ENCODE data around the gene TWF2. TPM values are rescaled to one million over a fixed set of nuclear protein-coding genes. Genes with fewer than 3 reads are reported as not detected.
"Not testable (repeated sequence)": the region's sequence is repeated elsewhere in the genome, so short reads cannot be mapped to it uniquely, and the experiment has no call there.

TWF2 gene
- polyA plus RNA-seq: 10 to 100 TPM; 23.1 to 54.1 (median 50.7) TPM
- long read RNA-seq, donor 1: 0 reads
- long read RNA-seq, donor 2, transcript TWF2-201 (9 exons, 1,718 nt): major isoform, 7 of 7 reads
- long read RNA-seq, donor 2, partial matches to known transcripts: 0 of 7 reads
- long read RNA-seq, donor 2, other reads (novel, unspliced or antisense): 0 of 7 reads
- long read RNA-seq, donor 3, transcript TWF2-201 (9 exons, 1,718 nt): major isoform, 10 of 11 reads
- long read RNA-seq, donor 3, partial matches to known transcripts: 0 of 11 reads
- long read RNA-seq, donor 3, other reads (novel, unspliced or antisense): 0 of 11 reads
- long read RNA-seq, donor 4: 0 reads
- long read RNA-seq, donor 5, partial matches to known transcripts: 0 of 1 reads
- long read RNA-seq, donor 5, other reads (novel, unspliced or antisense): 0 of 1 reads
- long read RNA-seq, donor 6, transcript TWF2-201 (9 exons, 1,718 nt): major isoform, 7 of 7 reads
- long read RNA-seq, donor 6, partial matches to known transcripts: 0 of 7 reads
- long read RNA-seq, donor 6, other reads (novel, unspliced or antisense): 0 of 7 reads
- long read RNA-seq, donor 7: 0 reads
- long read RNA-seq, donor 8, partial matches to known transcripts: 0 of 2 reads
- long read RNA-seq, donor 8, other reads (novel, unspliced or antisense): 0 of 2 reads
- long read RNA-seq, donor 9, partial matches to known transcripts: 0 of 1 reads
- long read RNA-seq, donor 9, other reads (novel, unspliced or antisense): 0 of 1 reads
- long read RNA-seq, donor 10, transcript TWF2-201 (9 exons, 1,718 nt): major isoform, 18 of 18 reads
- long read RNA-seq, donor 10, partial matches to known transcripts: 0 of 18 reads
- long read RNA-seq, donor 10, other reads (novel, unspliced or antisense): 0 of 18 reads

DNA sequence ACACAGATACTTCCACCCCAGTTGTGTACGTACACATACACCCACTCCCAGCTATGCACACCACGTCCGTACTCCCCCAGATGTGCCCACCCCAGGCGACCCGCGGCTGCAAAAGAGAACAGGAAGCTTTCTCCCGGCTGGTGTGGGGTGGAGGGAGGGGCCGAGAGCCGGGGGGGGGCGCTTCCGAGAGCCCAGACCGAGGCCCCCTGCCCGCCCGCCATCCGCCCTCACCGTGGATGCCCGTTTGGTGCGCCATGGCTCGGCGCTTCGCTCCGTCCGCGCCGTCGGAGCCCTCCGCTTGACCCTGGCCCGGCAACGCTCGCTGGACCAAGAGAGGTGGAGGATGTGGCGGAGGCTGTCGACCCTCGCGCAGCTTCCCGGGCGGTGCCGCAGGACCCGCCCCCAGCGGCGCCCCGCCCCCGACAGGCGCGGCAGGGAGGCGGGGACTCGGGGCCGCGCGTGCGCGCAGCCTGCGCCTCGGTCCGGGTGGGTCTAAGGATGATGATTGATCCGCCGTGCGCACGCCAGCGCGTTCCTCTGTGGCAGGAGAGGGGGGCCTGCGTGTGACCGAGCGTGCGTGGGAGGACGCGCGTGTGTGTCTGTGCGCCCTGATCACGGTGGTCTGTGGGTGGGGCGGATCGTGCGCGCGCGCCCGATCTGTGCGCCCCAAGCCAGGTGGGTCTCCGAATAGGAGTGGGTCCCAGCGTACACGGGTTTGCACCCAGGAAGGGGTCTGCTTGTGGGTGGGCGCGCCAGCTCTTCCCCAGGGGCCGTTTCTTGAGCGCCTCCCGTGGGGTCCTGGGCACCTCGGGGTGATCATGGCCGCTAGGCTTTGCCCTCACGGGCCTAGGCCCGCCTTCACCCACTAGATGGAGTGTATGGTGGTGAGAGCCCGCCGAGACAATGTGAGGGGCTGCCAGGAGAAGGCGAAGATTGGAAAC, at the start of gene TWF2:
Gene TWF2, minus strand, starts transcription at position 398 of the 941 bp plus-strand sequence. Its CDS starts 142 bp downstream, at position 256.
- H3K4me1 ChIP-seq (ENCODE audit: control insufficient read depth in 3 of 3, insufficient read depth in 2 of 3, low read depth in 1 of 3, low read length in 2 of 3): peaks cover 0 to 26% (median 8%) of the 10 kb centered on the region in 3 donors
- no peak for FAIRE-seq
- peak within 1 kb of the TSS; percentile 81 to 100 (median 82) for H3K4me3 ChIP-seq (ENCODE audit: low read depth in 1 of 3, low read length in 3 of 3)
- 0% methylated on average over 88 to 92 of the region's 92 CpGs for WGBS, 3 donors
- peak; percentile 78 to 90 for DNase-seq
- H3K27ac ChIP-seq (ENCODE audit: low read depth in 1 of 3, low read length in 2 of 3): peak within 1 kb of the TSS; percentile 56 to 94 (median 72)
- peaks cover 0 to 4% of the 10 kb centered on the region in 2 donors for H3K9me3 ChIP-seq (ENCODE audit: control insufficient read depth in 2 of 2, insufficient read depth in 1 of 2, low read depth in 1 of 2, low read length in 1 of 2)
- H3K36me3 ChIP-seq (ENCODE audit: control insufficient read depth in 3 of 3, insufficient read depth in 2 of 3, low read depth in 1 of 3, low read length in 3 of 3): peaks cover 0 to 24% (median 2%) of the 10 kb centered on the region in 3 donors
- peaks cover 0 to 3% (median 0%) of the 10 kb centered on the region in 3 donors for H3K27me3 ChIP-seq (ENCODE audit: control insufficient read depth in 3 of 3, insufficient read depth in 3 of 3, low read length in 3 of 3)

DNA sequence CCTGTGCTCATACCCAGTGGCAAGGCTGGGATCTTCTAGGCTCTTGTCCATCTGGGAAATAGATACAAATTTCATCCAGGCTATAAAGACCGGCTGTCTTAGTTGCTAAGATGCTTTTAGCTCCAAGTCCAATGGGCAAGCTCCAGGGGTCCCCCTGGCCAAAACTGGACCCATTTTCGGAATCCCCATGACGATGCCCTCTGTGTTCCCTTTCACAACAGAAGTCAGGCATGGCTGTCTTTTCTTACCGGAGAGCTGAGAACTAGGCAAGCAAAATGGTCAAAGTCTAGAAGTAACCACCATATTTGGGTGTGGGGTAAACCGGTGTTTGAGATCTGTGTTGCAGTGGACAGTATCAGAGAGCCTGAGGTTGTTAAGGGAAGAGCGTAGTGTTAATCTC, 49.7 kb upstream of the TWF2 start:
- no peak for DNase-seq

GRCh38 chr3:52286777-52287110, 47.8 kb upstream of the TWF2 start:
- Histone ChIP-seq H3K4me1 (ENCODE audit: control insufficient read depth in 3 of 3, insufficient read depth in 2 of 3, low read depth in 1 of 3, low read length in 2 of 3) (peaks cover 10 to 59% (median 14%) of the 10 kb centered on the region in 3 donors), H3K36me3 (ENCODE audit: control insufficient read depth in 3 of 3, insufficient read depth in 2 of 3, low read depth in 1 of 3, low read length in 3 of 3) (peaks cover 0 to 22% (median 2%) of the 10 kb centered on the region in 3 donors), H3K27me3 (ENCODE audit: control insufficient read depth in 3 of 3, insufficient read depth in 3 of 3, low read length in 3 of 3) (no peaks in the 10 kb centered on the region), H3K27ac (ENCODE audit: low read depth in 1 of 3, low read length in 2 of 3) (peak overlapping the region; percentile 94 to 100 (median 97)), H3K9me3 (ENCODE audit: control insufficient read depth in 2 of 2, insufficient read depth in 1 of 2, low read depth in 1 of 2, low read length in 1 of 2) (no peaks in the 10 kb centered on the region), H3K4me3 (ENCODE audit: low read depth in 1 of 3, low read length in 3 of 3) (peak overlapping the region in 2 of 3 donors; percentile 72 to 73)
- WGBS, 3 donors: 63 to 73% (median 65%) methylated on average over 8 of the region's 8 CpGs
- DNase-seq (no peak), FAIRE-seq (no peak)

More for the DNA sequence above, 49.7 kb upstream of the TWF2 start:
- WGBS, 3 donors: 66 to 83% (median 77%) methylated on average over 6 of the region's 6 CpGs
- H3K27ac ChIP-seq (ENCODE audit: low read depth in 1 of 3, low read length in 2 of 3): peak overlapping the region; percentile 94 to 100 (median 97)
- FAIRE-seq: no peak
- peaks cover 8 to 60% (median 11%) of the 10 kb centered on the region in 3 donors for H3K4me1 ChIP-seq (ENCODE audit: control insufficient read depth in 3 of 3, insufficient read depth in 2 of 3, low read depth in 1 of 3, low read length in 2 of 3)
- peak overlapping the region in 1 of 3 donors; percentile 72 for H3K4me3 ChIP-seq (ENCODE audit: low read depth in 1 of 3, low read length in 3 of 3)
- no peaks in the 10 kb centered on the region for H3K9me3 ChIP-seq (ENCODE audit: control insufficient read depth in 2 of 2, insufficient read depth in 1 of 2, low read depth in 1 of 2, low read length in 1 of 2)
- no peaks in the 10 kb centered on the region for H3K27me3 ChIP-seq (ENCODE audit: control insufficient read depth in 3 of 3, insufficient read depth in 3 of 3, low read length in 3 of 3)
- peaks cover 0 to 42% (median 4%) of the 10 kb centered on the region in 3 donors for H3K36me3 ChIP-seq (ENCODE audit: control insufficient read depth in 3 of 3, insufficient read depth in 2 of 3, low read depth in 1 of 3, low read length in 3 of 3)

GRCh38 chr3:52284051-52284450, 45.1 kb upstream of the TWF2 start:
- not testable (repeated sequence) for DNase-seq; H3K4me3 ChIP-seq (ENCODE audit: low read depth in 1 of 3, low read length in 3 of 3); FAIRE-seq; H3K27me3 ChIP-seq (ENCODE audit: control insufficient read depth in 3 of 3, insufficient read depth in 3 of 3, low read length in 3 of 3); H3K9me3 ChIP-seq (ENCODE audit: control insufficient read depth in 2 of 2, insufficient read depth in 1 of 2, low read depth in 1 of 2, low read length in 1 of 2)
- 85 to 89% (median 85%) methylated on average over 4 of the region's 4 CpGs for WGBS, 3 donors
- Histone ChIP-seq H3K4me1 (ENCODE audit: control insufficient read depth in 3 of 3, insufficient read depth in 2 of 3, low read depth in 1 of 3, low read length in 2 of 3) (peaks cover 10 to 71% (median 21%) of the 10 kb centered on the region in 3 donors), H3K36me3 (ENCODE audit: control insufficient read depth in 3 of 3, insufficient read depth in 2 of 3, low read depth in 1 of 3, low read length in 3 of 3) (peaks cover 0 to 10% (median 2%) of the 10 kb centered on the region in 3 donors), H3K27ac (ENCODE audit: low read depth in 1 of 3, low read length in 2 of 3) (peak overlapping the region in 1 of 3 donors; percentile 81)

GRCh38 chr3:52283306-52283705, 44.3 kb upstream of the TWF2 start:
- 13 to 59% (median 29%) methylated on average over 1 of the region's 1 CpG for WGBS, 3 donors
- DNase-seq (peak in 1 of 2 donors; percentile 47), FAIRE-seq (no peak)
- Histone ChIP-seq H3K9me3 (ENCODE audit: control insufficient read depth in 2 of 2, insufficient read depth in 1 of 2, low read depth in 1 of 2, low read length in 1 of 2) (no peaks in the 10 kb centered on the region), H3K27ac (ENCODE audit: low read depth in 1 of 3, low read length in 2 of 3) (peak overlapping the region; percentile 56 to 80 (median 64)), H3K36me3 (ENCODE audit: control insufficient read depth in 3 of 3, insufficient read depth in 2 of 3, low read depth in 1 of 3, low read length in 3 of 3) (peaks cover 0 to 10% (median 2%) of the 10 kb centered on the region in 3 donors), H3K4me1 (ENCODE audit: control insufficient read depth in 3 of 3, insufficient read depth in 2 of 3, low read depth in 1 of 3, low read length in 2 of 3) (peaks cover 8 to 65% (median 17%) of the 10 kb centered on the region in 3 donors), H3K4me3 (ENCODE audit: low read depth in 1 of 3, low read length in 3 of 3) (no peak overlapping the region), H3K27me3 (ENCODE audit: control insufficient read depth in 3 of 3, insufficient read depth in 3 of 3, low read length in 3 of 3) (no peaks in the 10 kb centered on the region)

GRCh38 chr3:52281981-52282801, 43.2 kb upstream of the TWF2 start:
- no peak for FAIRE-seq
- no peaks in the 10 kb centered on the region for H3K27me3 ChIP-seq (ENCODE audit: control insufficient read depth in 3 of 3, insufficient read depth in 3 of 3, low read length in 3 of 3)

DNA sequence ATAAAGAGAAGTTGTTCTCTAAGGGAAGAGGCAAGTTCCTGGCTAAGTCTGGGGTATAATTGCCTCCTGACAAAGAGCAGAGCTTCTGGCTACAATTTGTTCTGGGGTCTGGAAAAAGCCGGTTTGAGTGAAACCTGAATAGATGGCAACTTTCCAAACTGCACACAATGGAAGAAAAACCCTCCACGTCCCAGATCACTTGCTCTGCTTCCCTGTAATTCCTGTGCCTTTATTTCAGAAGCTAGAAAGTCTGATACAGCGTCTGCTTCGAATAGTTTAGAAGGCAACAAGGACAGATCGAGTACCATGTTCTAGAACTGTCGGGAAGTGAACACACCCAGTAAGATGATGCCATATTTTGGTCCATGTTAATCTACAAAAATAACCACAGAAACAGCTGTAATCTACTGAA, 41.1 kb upstream of the TWF2 start:
- Histone ChIP-seq H3K36me3 (ENCODE audit: control insufficient read depth in 3 of 3, insufficient read depth in 2 of 3, low read depth in 1 of 3, low read length in 3 of 3) (peaks cover 0 to 15% (median 2%) of the 10 kb centered on the region in 3 donors), H3K27ac (ENCODE audit: low read depth in 1 of 3, low read length in 2 of 3) (peak overlapping the region; percentile 33 to 97 (median 67)), H3K4me3 (ENCODE audit: low read depth in 1 of 3, low read length in 3 of 3) (no peak overlapping the region), H3K27me3 (ENCODE audit: control insufficient read depth in 3 of 3, insufficient read depth in 3 of 3, low read length in 3 of 3) (no peaks in the 10 kb centered on the region), H3K9me3 (ENCODE audit: control insufficient read depth in 2 of 2, insufficient read depth in 1 of 2, low read depth in 1 of 2, low read length in 1 of 2) (no peaks in the 10 kb centered on the region), H3K4me1 (ENCODE audit: control insufficient read depth in 3 of 3, insufficient read depth in 2 of 3, low read depth in 1 of 3, low read length in 2 of 3) (peaks cover 8 to 55% (median 13%) of the 10 kb centered on the region in 3 donors)
- 48 to 65% (median 54%) methylated on average over 6 of the region's 6 CpGs for WGBS, 3 donors
- FAIRE-seq (no peak), DNase-seq (no peak)

More at GRCh38 chr3:52281981-52282801, 43.2 kb upstream of the TWF2 start:
- H3K27ac ChIP-seq (ENCODE audit: low read depth in 1 of 3, low read length in 2 of 3): peak overlapping the region; percentile 76 to 86 (median 80)
- WGBS, 3 donors: 21 to 50% (median 22%) methylated on average over 8 of the region's 8 CpGs
- H3K9me3 ChIP-seq (ENCODE audit: control insufficient read depth in 2 of 2, insufficient read depth in 1 of 2, low read depth in 1 of 2, low read length in 1 of 2): no peaks in the 10 kb centered on the region
- peaks cover 0 to 13% (median 2%) of the 10 kb centered on the region in 3 donors for H3K36me3 ChIP-seq (ENCODE audit: control insufficient read depth in 3 of 3, insufficient read depth in 2 of 3, low read depth in 1 of 3, low read length in 3 of 3)
- no peak overlapping the region for H3K4me3 ChIP-seq (ENCODE audit: low read depth in 1 of 3, low read length in 3 of 3)
- DNase-seq: peak; percentile 73 to 75
- peaks cover 8 to 64% (median 17%) of the 10 kb centered on the region in 3 donors for H3K4me1 ChIP-seq (ENCODE audit: control insufficient read depth in 3 of 3, insufficient read depth in 2 of 3, low read depth in 1 of 3, low read length in 2 of 3)

Data from small intestine (tissue), 16 donors.